ENCODE measurements around the gene ZFP36L2. TPM values are rescaled to one million over a fixed set of nuclear protein-coding genes. Genes with fewer than 3 reads are reported as not detected.
A peak's percentile ranks its signal among the peaks of the same experiment; 100 is the strongest.

Gene ZFP36L2
- total and polyA plus RNA-seq, 9 of the 15 experiments (the other 6 are each of a cell fraction or from before 2014, with no cell fraction given), result 4.1 to 60.6 (median 20.3) TPM

DNA sequence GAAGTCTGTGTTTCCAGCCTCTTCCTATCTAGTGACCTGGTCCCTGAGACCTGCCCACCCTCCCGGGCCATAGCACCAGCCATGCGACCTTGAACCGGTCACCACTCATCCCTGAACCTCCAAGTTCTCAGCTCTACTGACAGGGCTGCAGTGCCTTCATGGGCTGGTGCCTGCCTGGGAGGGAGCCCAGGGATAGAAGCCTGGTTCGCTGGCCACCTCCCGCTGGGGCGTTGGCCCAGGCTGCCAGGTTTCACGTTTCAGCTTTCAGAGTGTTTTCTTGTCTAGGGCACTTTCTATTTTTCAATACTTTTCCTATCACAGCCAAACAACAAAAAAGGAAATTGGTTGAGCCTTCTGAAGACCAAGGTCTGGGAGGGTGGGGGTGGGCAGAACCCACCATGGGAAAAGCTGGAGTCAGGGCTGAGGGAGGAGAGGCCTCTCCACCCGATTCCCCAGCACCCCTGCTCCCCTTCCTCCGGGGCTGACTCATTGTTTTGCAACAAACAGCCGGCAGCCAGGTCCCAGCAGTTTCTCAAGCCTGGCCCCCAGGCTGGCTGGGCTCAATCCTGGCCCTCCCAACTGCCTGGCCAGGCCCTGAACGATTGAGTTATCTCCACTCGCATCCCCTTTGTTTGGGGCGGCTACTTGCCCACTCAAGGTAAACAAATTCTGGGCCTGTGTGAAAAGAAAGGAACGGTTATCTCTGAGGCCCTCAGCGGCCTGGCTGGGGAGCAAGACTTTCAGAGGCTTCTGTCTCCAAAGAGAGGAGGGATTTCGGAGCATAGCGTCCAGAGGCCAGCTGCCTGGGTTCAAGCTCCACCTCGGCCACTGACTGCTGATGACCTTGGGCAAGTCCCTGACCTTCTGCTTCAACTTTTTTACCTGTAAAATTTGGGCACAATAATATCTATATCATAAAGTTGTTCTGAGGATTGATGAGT, 47.5 kb downstream of the ZFP36L2 start (continued):
- TF ChIP-seq, protein P1, sequence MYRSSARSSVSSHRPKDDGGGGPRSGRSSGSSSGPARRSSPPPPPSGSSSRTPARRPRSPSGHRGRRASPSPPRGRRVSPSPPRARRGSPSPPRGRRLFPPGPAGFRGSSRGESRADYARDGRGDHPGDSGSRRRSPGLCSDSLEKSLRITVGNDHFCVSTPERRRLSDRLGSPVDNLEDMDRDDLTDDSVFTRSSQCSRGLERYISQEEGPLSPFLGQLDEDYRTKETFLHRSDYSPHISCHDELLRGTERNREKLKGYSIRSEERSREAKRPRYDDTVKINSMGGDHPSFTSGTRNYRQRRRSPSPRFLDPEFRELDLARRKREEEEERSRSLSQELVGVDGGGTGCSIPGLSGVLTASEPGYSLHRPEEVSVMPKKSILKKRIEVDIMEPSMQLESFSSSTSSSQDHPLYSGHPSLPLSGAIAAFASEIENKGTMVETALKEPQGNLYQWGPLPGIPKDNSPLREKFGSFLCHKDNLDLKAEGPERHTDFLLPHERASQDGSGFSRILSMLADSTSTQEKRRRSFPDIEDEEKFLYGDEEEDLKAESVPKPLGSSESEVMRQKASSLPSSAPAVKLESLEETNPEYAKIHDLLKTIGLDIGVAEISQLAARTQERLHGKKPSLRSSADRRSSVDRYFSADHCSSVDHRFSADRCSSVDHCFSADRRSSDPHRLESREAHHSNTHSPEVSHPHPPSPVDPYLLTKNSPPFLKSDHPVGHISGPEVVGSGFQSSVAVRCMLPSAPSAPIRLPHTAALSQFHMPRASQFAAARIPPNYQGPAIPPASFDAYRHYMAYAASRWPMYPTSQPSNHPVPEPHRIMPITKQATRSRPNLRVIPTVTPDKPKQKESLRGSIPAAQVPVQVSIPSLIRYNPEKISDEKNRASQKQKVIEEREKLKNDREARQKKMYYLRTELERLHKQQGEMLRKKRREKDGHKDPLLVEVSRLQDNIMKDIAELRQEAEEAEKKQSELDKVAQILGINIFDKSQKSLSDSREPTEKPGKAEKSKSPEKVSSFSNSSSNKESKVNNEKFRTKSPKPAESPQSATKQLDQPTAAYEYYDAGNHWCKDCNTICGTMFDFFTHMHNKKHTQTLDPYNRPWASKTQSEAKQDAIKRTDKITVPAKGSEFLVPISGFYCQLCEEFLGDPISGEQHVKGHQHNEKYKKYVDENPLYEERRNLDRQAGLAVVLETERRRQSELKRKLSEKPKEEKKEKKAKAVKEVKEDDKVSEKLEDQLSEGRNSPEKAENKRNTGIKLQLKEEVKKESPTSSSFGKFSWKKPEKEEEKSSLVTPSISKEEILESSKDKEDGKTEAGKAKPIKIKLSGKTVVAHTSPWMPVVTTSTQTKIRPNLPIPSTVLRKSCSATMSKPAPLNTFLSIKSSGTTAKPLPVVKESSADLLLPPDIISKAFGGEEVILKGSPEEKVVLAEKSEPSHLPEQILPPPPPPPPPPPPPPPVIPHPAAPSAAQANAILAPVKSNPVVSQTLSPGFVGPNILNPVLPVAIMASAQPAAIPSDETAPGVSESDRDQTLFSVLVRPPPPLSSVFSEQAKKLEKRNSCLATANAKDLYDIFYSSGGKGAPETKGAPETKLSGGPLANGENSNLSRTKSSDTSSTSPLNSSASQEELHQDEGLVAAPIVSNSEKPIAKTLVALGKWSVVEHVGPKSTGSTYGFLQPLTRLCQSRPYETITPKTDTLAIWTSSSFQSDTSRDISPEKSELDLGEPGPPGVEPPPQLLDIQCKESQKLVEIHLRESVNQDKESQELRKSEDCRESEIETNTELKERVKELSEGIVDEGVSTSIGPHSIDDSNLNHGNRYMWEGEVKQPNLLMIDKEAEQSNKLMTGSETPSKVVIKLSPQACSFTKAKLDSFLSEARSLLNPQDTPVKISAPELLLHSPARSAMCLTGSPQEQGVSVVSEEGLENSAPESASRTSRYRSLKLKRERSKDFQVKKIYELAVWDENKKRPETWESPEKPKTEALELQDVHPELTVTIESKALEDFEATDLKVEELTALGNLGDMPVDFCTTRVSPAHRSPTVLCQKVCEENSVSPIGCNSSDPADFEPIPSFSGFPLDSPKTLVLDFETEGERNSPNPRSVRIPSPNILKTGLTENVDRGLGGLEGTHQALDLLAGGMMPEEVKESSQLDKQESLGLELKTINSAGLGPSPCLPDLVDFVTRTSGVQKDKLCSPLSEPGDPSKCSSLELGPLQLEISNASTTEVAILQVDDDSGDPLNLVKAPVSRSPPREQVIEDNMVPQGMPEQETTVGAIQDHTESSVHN (IDR thresholded peaks at IDR 0.05; ENCODE audit: borderline replicate concordance in 1 of 2, low read depth in 1 of 2), result 0 out of 4 replicates have a peak, but pooled peaks of 1 of the 2 experiments have one; percentile 29
- peak; percentile 64; the same call in 1 of the 2 replicates for TF ChIP-seq NBN (IDR thresholded peaks at IDR 0.05; ENCODE audit: low read depth)
- no peak for TF ChIP-seq ZNF354B (CRISPR knock-in tag; IDR thresholded peaks at IDR 0.05)
- no peak for TF ChIP-seq SPI1 (IDR thresholded peaks at IDR 0.05; ENCODE audit: borderline replicate concordance, low read depth, low read length)
- TF ChIP-seq, protein P2, sequence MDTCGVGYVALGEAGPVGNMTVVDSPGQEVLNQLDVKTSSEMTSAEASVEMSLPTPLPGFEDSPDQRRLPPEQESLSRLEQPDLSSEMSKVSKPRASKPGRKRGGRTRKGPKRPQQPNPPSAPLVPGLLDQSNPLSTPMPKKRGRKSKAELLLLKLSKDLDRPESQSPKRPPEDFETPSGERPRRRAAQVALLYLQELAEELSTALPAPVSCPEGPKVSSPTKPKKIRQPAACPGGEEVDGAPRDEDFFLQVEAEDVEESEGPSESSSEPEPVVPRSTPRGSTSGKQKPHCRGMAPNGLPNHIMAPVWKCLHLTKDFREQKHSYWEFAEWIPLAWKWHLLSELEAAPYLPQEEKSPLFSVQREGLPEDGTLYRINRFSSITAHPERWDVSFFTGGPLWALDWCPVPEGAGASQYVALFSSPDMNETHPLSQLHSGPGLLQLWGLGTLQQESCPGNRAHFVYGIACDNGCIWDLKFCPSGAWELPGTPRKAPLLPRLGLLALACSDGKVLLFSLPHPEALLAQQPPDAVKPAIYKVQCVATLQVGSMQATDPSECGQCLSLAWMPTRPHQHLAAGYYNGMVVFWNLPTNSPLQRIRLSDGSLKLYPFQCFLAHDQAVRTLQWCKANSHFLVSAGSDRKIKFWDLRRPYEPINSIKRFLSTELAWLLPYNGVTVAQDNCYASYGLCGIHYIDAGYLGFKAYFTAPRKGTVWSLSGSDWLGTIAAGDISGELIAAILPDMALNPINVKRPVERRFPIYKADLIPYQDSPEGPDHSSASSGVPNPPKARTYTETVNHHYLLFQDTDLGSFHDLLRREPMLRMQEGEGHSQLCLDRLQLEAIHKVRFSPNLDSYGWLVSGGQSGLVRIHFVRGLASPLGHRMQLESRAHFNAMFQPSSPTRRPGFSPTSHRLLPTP (IDR thresholded peaks at IDR 0.05; ENCODE audit: borderline replicate concordance, extremely low read depth, insufficient read length), result no peak
- TF ChIP-seq RNF2 (IDR thresholded peaks at IDR 0.05), result peak; percentile 88
- no peak for TF ChIP-seq ZNF431 (CRISPR knock-in tag; IDR thresholded peaks at IDR 0.05)
- TF ChIP-seq CAMTA2 (CRISPR knock-in tag; conservative IDR thresholded peaks at IDR 0.05), result no peak
- TF ChIP-seq, protein P3, sequence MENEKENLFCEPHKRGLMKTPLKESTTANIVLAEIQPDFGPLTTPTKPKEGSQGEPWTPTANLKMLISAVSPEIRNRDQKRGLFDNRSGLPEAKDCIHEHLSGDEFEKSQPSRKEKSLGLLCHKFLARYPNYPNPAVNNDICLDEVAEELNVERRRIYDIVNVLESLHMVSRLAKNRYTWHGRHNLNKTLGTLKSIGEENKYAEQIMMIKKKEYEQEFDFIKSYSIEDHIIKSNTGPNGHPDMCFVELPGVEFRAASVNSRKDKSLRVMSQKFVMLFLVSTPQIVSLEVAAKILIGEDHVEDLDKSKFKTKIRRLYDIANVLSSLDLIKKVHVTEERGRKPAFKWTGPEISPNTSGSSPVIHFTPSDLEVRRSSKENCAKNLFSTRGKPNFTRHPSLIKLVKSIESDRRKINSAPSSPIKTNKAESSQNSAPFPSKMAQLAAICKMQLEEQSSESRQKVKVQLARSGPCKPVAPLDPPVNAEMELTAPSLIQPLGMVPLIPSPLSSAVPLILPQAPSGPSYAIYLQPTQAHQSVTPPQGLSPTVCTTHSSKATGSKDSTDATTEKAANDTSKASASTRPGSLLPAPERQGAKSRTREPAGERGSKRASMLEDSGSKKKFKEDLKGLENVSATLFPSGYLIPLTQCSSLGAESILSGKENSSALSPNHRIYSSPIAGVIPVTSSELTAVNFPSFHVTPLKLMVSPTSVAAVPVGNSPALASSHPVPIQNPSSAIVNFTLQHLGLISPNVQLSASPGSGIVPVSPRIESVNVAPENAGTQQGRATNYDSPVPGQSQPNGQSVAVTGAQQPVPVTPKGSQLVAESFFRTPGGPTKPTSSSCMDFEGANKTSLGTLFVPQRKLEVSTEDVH (IDR thresholded peaks at IDR 0.05; ENCODE audit: low read depth, partially characterized antibody), result no peak
- TF ChIP-seq BRD9 (IDR thresholded peaks at IDR 0.05; ENCODE audit: low read depth, partially characterized antibody), result peak; percentile 54
- no peak; the same call in 1 of the 2 replicates for TF ChIP-seq RAD51 (IDR thresholded peaks at IDR 0.05; ENCODE audit: borderline replicate concordance, low read depth)
- TF ChIP-seq PHF21A (IDR thresholded peaks at IDR 0.05; ENCODE audit: borderline replicate concordance, low read depth), result peak; percentile 94
- TF ChIP-seq ZNF3 (CRISPR knock-in tag; IDR thresholded peaks at IDR 0.05), result no peak

All from K562 (cell line).